ENCODE results near the gene FCN2. TPM values are rescaled to one million over a fixed set of nuclear protein-coding genes. Genes with fewer than 3 reads are reported as not detected.

Gene FCN2
- total and polyA plus RNA-seq, 4 donors, result 23.6 to 186 (median 121) TPM

- Histone ChIP-seq H3K9me3 (ENCODE audit: control insufficient read depth in 4 of 4, low read length in 3 of 4) (peaks cover 0 to 1% (median 0%) of the 10 kb centered on the region in 4 donors), H3K36me3 (ENCODE audit: control insufficient read depth in 4 of 4, insufficient read depth in 3 of 4, low read depth in 1 of 4, low read length in 3 of 4) (no peaks in the 10 kb centered on the region), H3K27me3 (ENCODE audit: control insufficient read depth in 4 of 4, insufficient read depth in 4 of 4, low read length in 3 of 4) (peaks cover 0 to 2% (median 0%) of the 10 kb centered on the region in 4 donors), H3K4me1 (ENCODE audit: control insufficient read depth in 4 of 4, insufficient read depth in 4 of 4, low read length in 3 of 4) (no peaks in the 10 kb centered on the region), H3K9ac (ENCODE audit: low read depth in 1 of 2, low read length in 2 of 2) (no peak overlapping the region), H3K4me3 (ENCODE audit: low read depth in 1 of 3, low read length in 3 of 3) (no peak overlapping the region), H3K27ac (ENCODE audit: low read depth in 1 of 2, low read length in 2 of 2) (no peak overlapping the region)
- WGBS, result 76% methylated on average over 11 of the region's 11 CpGs
- TF ChIP-seq RAD21 (IDR thresholded peaks at IDR 0.05), result no peak
- no peak for TF ChIP-seq NR2F2 (IDR thresholded peaks at IDR 0.05)
- no peak for TF ChIP-seq FOXA1 (IDR thresholded peaks at IDR 0.05)
- no peak for TF ChIP-seq RXRA (IDR thresholded peaks at IDR 0.05)
- TF ChIP-seq GABPA (IDR thresholded peaks at IDR 0.05 in 1 of 2, conservative IDR thresholded peaks at IDR 0.05 in 1 of 2), result no peak
- TF ChIP-seq EGR1 (IDR thresholded peaks at IDR 0.05; ENCODE audit: low read depth in 2 of 2), result no peak
- TF ChIP-seq YY1 (IDR thresholded peaks at IDR 0.05), result no peak
- TF ChIP-seq ATF3 (IDR thresholded peaks at IDR 0.05), result no peak
- TF ChIP-seq JUND (IDR thresholded peaks at IDR 0.05), result no peak
- no peak for TF ChIP-seq TAF1 (conservative IDR thresholded peaks at IDR 0.05)
- no peak for TF ChIP-seq CTCF (IDR thresholded peaks at IDR 0.05; ENCODE audit: low read depth, low read length, missing input control)
- TF ChIP-seq REST (IDR thresholded peaks at IDR 0.05), result no peak
- no peak for TF ChIP-seq HNF4G (IDR thresholded peaks at IDR 0.05)
- no peak for TF ChIP-seq SP1 (IDR thresholded peaks at IDR 0.05)
- DNase-seq (ENCODE audit: low spot score), result no peak
These were observed 10.3 kb upstream of the FCN2 start for GRCh38 chr9:134870301-134870694.

- TF ChIP-seq EGR1 (IDR thresholded peaks at IDR 0.05; ENCODE audit: low read depth in 2 of 2) (no peak), JUND (IDR thresholded peaks at IDR 0.05) (no peak), CTCF (IDR thresholded peaks at IDR 0.05; ENCODE audit: low read depth, low read length, missing input control) (no peak), ZBTB33 (IDR thresholded peaks at IDR 0.05) (no peak), FOXA2 (IDR thresholded peaks at IDR 0.05) (no peak), RXRA (IDR thresholded peaks at IDR 0.05) (no peak), NR2F2 (IDR thresholded peaks at IDR 0.05) (no peak), ATF3 (IDR thresholded peaks at IDR 0.05) (no peak), SP1 (IDR thresholded peaks at IDR 0.05) (no peak), HNF4A (conservative IDR thresholded peaks at IDR 0.05) (no peak), YY1 (IDR thresholded peaks at IDR 0.05) (no peak), MAX (IDR thresholded peaks at IDR 0.05) (no peak)
- Histone ChIP-seq H3K4me3 (ENCODE audit: low read depth in 1 of 3, low read length in 3 of 3) (no peak overlapping the region), H3K27ac (ENCODE audit: low read depth in 1 of 2, low read length in 2 of 2) (no peak overlapping the region), H3K9ac (ENCODE audit: low read depth in 1 of 2, low read length in 2 of 2) (no peak overlapping the region), H3K9me3 (ENCODE audit: control insufficient read depth in 4 of 4, low read length in 3 of 4) (peaks cover 0 to 1% (median 0%) of the 10 kb centered on the region in 4 donors), H3K27me3 (ENCODE audit: control insufficient read depth in 4 of 4, insufficient read depth in 4 of 4, low read length in 3 of 4) (peaks cover 0 to 2% (median 0%) of the 10 kb centered on the region in 4 donors), H3K4me1 (ENCODE audit: control insufficient read depth in 4 of 4, insufficient read depth in 4 of 4, low read length in 3 of 4) (no peaks in the 10 kb centered on the region), H3K36me3 (ENCODE audit: control insufficient read depth in 4 of 4, insufficient read depth in 3 of 4, low read depth in 1 of 4, low read length in 3 of 4) (no peaks in the 10 kb centered on the region)
- 78% methylated on average over 30 of the region's 30 CpGs for WGBS
- no peak for DNase-seq (ENCODE audit: low spot score)
These were observed 9.6 kb upstream of the FCN2 start for GRCh38 chr9:134870746-134871662.

Measured in liver (tissue), 9 donors.